ENCODE data around the gene ZNRF2.

Gene ZNRF2

GRCh38 chr7:30308389-30308788 lies 24.0 kb downstream of the ZNRF2 start:
- H3K36me3 Mint-ChIP-seq (ENCODE audit: low read depth), result no peaks in the 10 kb centered on the region
- H3K27ac Mint-ChIP-seq, result no peak overlapping the region
- no peaks in the 10 kb centered on the region for H3K9me3 Mint-ChIP-seq

DNA sequence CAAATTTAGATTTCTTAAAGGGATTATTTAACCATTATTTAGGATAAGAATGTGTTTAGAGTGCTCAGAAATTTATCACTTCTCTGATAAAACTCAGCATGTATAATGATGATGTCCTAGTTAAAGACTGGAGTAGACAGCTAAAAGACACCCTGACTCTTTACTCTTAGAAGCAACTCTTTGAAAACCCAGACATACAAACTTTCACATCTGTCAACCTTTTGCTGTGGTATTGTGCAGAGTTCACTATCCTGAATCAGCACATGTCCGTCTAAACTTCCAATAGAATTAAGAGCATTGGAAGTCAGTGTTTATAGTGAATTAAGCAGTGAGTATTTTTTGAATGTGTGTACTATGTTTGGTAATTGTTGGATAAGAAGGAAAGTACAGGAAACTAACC lies 24.9 kb downstream of the ZNRF2 start:
- Mint-ChIP-seq H3K36me3 (ENCODE audit: low read depth) (no peaks in the 10 kb centered on the region), H3K4me1 (peaks cover 7% of the 10 kb centered on the region), H3K27ac (no peak overlapping the region), H3K27me3 (ENCODE audit: low read depth, poor library complexity) (no peaks in the 10 kb centered on the region), H3K4me3 (no peak overlapping the region), H3K9me3 (no peaks in the 10 kb centered on the region)
- no peak for DNase-seq
- TF ChIP-seq, protein P1, sequence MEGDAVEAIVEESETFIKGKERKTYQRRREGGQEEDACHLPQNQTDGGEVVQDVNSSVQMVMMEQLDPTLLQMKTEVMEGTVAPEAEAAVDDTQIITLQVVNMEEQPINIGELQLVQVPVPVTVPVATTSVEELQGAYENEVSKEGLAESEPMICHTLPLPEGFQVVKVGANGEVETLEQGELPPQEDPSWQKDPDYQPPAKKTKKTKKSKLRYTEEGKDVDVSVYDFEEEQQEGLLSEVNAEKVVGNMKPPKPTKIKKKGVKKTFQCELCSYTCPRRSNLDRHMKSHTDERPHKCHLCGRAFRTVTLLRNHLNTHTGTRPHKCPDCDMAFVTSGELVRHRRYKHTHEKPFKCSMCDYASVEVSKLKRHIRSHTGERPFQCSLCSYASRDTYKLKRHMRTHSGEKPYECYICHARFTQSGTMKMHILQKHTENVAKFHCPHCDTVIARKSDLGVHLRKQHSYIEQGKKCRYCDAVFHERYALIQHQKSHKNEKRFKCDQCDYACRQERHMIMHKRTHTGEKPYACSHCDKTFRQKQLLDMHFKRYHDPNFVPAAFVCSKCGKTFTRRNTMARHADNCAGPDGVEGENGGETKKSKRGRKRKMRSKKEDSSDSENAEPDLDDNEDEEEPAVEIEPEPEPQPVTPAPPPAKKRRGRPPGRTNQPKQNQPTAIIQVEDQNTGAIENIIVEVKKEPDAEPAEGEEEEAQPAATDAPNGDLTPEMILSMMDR (IDR thresholded peaks at IDR 0.05), result no peak

More at GRCh38 chr7:30308389-30308788, 24.0 kb downstream of the ZNRF2 start:
- TF ChIP-seq, protein P1 (IDR thresholded peaks at IDR 0.05), result no peak
- DNase-seq, result no peak
- no peaks in the 10 kb centered on the region for H3K27me3 Mint-ChIP-seq (ENCODE audit: low read depth, poor library complexity)
- H3K4me3 Mint-ChIP-seq, result no peak overlapping the region
- H3K4me1 Mint-ChIP-seq, result peaks cover 7% of the 10 kb centered on the region

- no peaks in the 10 kb centered on the region for H3K9me3 Mint-ChIP-seq
- DNase-seq, result no peak
- no peaks in the 10 kb centered on the region for H3K36me3 Mint-ChIP-seq (ENCODE audit: low read depth)
- H3K27me3 Mint-ChIP-seq (ENCODE audit: low read depth, poor library complexity), result no peaks in the 10 kb centered on the region
- peaks cover 7% of the 10 kb centered on the region for H3K4me1 Mint-ChIP-seq
- TF ChIP-seq, protein P1 (IDR thresholded peaks at IDR 0.05), result no peak
- H3K27ac Mint-ChIP-seq, result no peak overlapping the region
- H3K4me3 Mint-ChIP-seq, result no peak overlapping the region
Observed at GRCh38 chr7:30309842-30310435, 25.5 kb downstream of the ZNRF2 start.

DNA sequence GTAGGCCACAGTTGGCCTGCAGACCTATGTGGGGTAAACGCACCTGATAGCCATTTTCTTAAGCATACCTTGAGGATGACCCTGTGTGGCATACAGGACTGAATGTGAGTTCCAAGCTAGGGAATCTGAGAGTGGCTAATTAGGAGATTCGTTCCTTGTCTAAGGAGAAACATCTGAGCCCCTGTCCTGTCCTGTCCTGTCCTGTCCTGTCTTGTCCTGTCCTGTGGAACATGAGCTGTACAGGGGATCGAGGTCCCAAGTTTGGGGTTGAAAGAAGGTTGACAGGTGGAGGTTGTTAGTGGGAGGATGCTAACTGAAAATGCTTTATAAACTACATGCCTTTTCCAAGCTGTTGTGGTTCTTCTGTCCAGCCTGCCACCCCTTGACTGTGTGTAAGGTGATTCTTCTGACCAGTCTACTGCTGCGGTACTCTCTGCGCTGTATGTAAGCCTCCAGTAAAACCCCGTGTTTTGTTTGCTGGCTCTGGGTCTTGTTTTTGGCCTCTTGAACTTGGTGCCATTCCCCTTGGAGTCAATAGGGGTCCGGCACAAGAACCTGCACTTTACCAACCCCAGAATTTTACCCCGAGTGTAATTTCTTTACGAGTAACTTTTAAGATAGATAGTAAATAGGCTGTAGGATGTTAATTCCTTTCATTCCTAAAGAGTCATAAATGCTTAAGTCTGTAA lies 26.4 kb downstream of the ZNRF2 start:
- DNase-seq, result no peak
- Mint-ChIP-seq H3K4me3 (no peak overlapping the region), H3K27me3 (ENCODE audit: low read depth, poor library complexity) (no peaks in the 10 kb centered on the region), H3K36me3 (ENCODE audit: low read depth) (no peaks in the 10 kb centered on the region), H3K27ac (no peak overlapping the region), H3K9me3 (no peaks in the 10 kb centered on the region), H3K4me1 (peaks cover 7% of the 10 kb centered on the region)
- TF ChIP-seq, protein P1 (IDR thresholded peaks at IDR 0.05), result no peak

GRCh38 chr7:30312178-30312577 lies 27.8 kb downstream of the ZNRF2 start:
- TF ChIP-seq, protein P1 (IDR thresholded peaks at IDR 0.05), result no peak
- DNase-seq, result no peak
- Mint-ChIP-seq H3K27ac (no peak overlapping the region), H3K4me1 (peaks cover 7% of the 10 kb centered on the region), H3K4me3 (no peak overlapping the region), H3K9me3 (no peaks in the 10 kb centered on the region), H3K36me3 (ENCODE audit: low read depth) (no peaks in the 10 kb centered on the region), H3K27me3 (ENCODE audit: low read depth, poor library complexity) (no peaks in the 10 kb centered on the region)

DNA sequence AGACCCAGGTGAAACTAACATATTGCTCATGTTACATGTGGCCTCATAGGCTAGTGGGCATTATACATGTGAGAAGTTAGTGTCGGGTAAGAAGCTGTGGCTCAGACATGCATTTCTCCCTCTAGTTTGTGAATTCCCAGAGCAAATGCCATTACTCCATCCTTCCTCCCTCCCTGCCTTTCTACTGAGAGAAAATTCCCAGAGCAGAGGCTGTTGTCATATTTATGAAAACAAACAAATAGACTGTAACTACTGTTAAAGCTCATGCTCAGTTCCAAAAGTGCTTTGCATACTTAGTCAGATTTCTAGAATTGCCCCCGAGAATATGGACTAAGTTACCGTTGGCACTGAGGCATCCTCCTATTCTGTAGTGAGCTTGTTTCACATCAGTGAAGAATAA lies 29.0 kb downstream of the ZNRF2 start:
- Mint-ChIP-seq H3K4me1 (peaks cover 7% of the 10 kb centered on the region), H3K9me3 (no peaks in the 10 kb centered on the region), H3K27ac (no peak overlapping the region), H3K27me3 (ENCODE audit: low read depth, poor library complexity) (no peaks in the 10 kb centered on the region), H3K36me3 (ENCODE audit: low read depth) (no peaks in the 10 kb centered on the region), H3K4me3 (no peak overlapping the region)
- no peak for DNase-seq
- TF ChIP-seq, protein P1 (IDR thresholded peaks at IDR 0.05), result no peak
